Neural progenitor cell (in vitro differentiated cells): ENCODE results near the gene SDCCAG8. TPM values are rescaled to one million over a fixed set of nuclear protein-coding genes. Genes with fewer than 3 reads are reported as not detected.

Source experiments
- DNase-seq: peaks from one replicate; pipeline ENCODE4 v3.0.0-alpha.2; 2016; ENCODE audit warnings: low spot score
- H2AFZ ChIP-seq: fragments of 200-600 bp; sonication (generic); replicated peaks from 2 replicates; pipeline ENCODE4 v1.6.1; 2016; ENCODE audit warnings: antibody characterized with exemption
- H3F3A ChIP-seq: fragments of 200-600 bp; sonication (generic); 2 replicates; pipeline ENCODE4 v1.6.1; 2016; ENCODE audit warnings: antibody characterized with exemption, low read depth
- H3K27ac ChIP-seq: fragments of 200-600 bp; sonication (generic); 2 replicates; pipeline ENCODE4 v1.5.1; 2016; ENCODE audit warnings: mild to moderate bottlenecking
- H3K27me3 ChIP-seq: fragments of 200-600 bp; sonication (generic); 2 replicates; pipeline ENCODE4 v1.6.1; 2016; ENCODE audit warnings: mild to moderate bottlenecking, moderate library complexity
- H3K36me3 ChIP-seq: fragments of 200-600 bp; sonication (generic); 2 replicates; pipeline ENCODE4 v1.5.1; 2016
- H3K4me1 ChIP-seq: fragments of 200-600 bp; sonication (generic); 2 replicates; pipeline ENCODE4 v1.6.1; 2016; ENCODE audit warnings: mixed run types
- H3K4me2 ChIP-seq: fragments of 200-600 bp; sonication (generic); 2 replicates; pipeline ENCODE4 v1.6.1; 2016
- H3K4me3 ChIP-seq: fragments of 200-600 bp; sonication (generic); 2 replicates; pipeline ENCODE4 v1.5.1; 2016
- H3K79me2 ChIP-seq: fragments of 200-600 bp; sonication (generic); 2 replicates; pipeline ENCODE4 v1.6.1; 2016; ENCODE audit warnings: low read depth
- H3K9ac ChIP-seq: fragments of 200-600 bp; sonication (generic); 2 replicates; pipeline ENCODE4 v1.6.1; 2016
- H3K9me3 ChIP-seq: fragments of 200-600 bp; sonication (generic); 2 replicates; pipeline ENCODE4 v1.5.1; 2016; ENCODE audit warnings: low read depth
- H4K20me1 ChIP-seq: fragments of 200-600 bp; sonication (generic); 2 replicates; pipeline ENCODE4 v1.6.1; 2016; ENCODE audit warnings: low read depth
- H3K27ac Mint-ChIP-seq: 3 replicates; pipeline ENCODE4 v1.8.0; 2021; ENCODE audit warnings: mixed read lengths
- H3K27me3 Mint-ChIP-seq: 2 replicates; pipeline ENCODE4 v1.8.0; 2022; ENCODE audit warnings: low read depth, mild to moderate bottlenecking, inconsistent platforms, moderate library complexity, mixed read lengths; ENCODE audit not compliant: insufficient read depth
- H3K36me3 Mint-ChIP-seq: 3 replicates; pipeline ENCODE4 v1.8.0; 2021; ENCODE audit warnings: mixed read lengths
- H3K4me1 Mint-ChIP-seq: 3 replicates; pipeline ENCODE4 v1.8.0; 2021; ENCODE audit warnings: mixed read lengths
- H3K4me3 Mint-ChIP-seq: 3 replicates; pipeline ENCODE4 v1.8.0; 2021; ENCODE audit warnings: mild to moderate bottlenecking, moderate library complexity, mixed read lengths
- H3K9me3 Mint-ChIP-seq: 3 replicates; pipeline ENCODE4 v1.8.0; 2020; ENCODE audit warnings: mixed read lengths
- EZH2 ChIP-seq: fragments of 200-600 bp; sonication (generic); IDR thresholded peaks from 2 replicates; pipeline ENCODE4 v1.6.1; 2017; ENCODE audit warnings: antibody characterized with exemption, mild to moderate bottlenecking, moderate library complexity
- EZH2phosphoT487 ChIP-seq: fragments of 200-600 bp; sonication (generic); IDR thresholded peaks from 2 replicates; pipeline ENCODE4 v1.6.1; 2017; ENCODE audit warnings: antibody characterized with exemption
- total RNA-seq: library from RNA; depleted of rRNA; stranded (reverse); fragments of >200 nt; gene quantifications from 2 replicates; pipeline ENCODE4 v1.2.3, GENCODE V29; 2015; ENCODE audit warnings: low replicate concordance
- TF ChIP-seq, protein P1 (sequence below): fragments of 200-600 bp; sonication (generic); IDR thresholded peaks from 2 replicates; pipeline ENCODE4 v1.5.1; 2017; ENCODE audit warnings: antibody characterized with exemption, mild to moderate bottlenecking

The SDCCAG8 gene
- total RNA-seq, 1 donor from 2014 or later = 30.3 TPM

DNA sequence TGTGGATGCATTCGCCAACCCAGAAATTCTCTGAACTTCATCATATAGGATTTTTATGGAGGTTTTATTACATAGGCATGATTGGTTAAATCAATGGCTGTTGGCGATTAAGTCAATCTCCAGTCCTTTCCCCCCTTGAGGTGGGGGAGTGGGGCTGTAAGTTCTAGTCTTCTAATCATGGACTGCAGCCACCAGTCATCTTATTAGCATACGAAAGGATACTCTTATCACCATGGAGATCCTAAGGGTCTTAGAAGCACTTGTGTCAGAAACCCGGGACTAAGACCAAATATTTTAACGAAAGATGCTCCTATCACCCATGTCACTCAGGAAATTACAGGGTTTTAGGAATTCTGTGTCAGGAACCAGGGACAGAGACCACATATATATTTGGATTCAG is 36.3 kb downstream of the SDCCAG8 start:
- DNase-seq = peak; percentile 5
- Histone ChIP-seq H3K9me3 (no peaks in the 10 kb centered on the region), H3K4me3 (no peak overlapping the region), H3K36me3 (no peaks in the 10 kb centered on the region), H3K9ac (no peak overlapping the region), H3K27ac (no peak overlapping the region), H3K79me2 (no peaks in the 10 kb centered on the region), H3K27me3 (no peaks in the 10 kb centered on the region), H3K4me1 (peaks cover 15% of the 10 kb centered on the region), H4K20me1 (no peaks in the 10 kb centered on the region), H2AFZ (no peak overlapping the region), H3F3A (no peaks in the 10 kb centered on the region), H3K4me2 (no peak overlapping the region)
- H3K36me3 Mint-ChIP-seq = peaks cover 36% of the 10 kb centered on the region
- no peak for TF ChIP-seq EZH2
- TF ChIP-seq, protein P1, sequence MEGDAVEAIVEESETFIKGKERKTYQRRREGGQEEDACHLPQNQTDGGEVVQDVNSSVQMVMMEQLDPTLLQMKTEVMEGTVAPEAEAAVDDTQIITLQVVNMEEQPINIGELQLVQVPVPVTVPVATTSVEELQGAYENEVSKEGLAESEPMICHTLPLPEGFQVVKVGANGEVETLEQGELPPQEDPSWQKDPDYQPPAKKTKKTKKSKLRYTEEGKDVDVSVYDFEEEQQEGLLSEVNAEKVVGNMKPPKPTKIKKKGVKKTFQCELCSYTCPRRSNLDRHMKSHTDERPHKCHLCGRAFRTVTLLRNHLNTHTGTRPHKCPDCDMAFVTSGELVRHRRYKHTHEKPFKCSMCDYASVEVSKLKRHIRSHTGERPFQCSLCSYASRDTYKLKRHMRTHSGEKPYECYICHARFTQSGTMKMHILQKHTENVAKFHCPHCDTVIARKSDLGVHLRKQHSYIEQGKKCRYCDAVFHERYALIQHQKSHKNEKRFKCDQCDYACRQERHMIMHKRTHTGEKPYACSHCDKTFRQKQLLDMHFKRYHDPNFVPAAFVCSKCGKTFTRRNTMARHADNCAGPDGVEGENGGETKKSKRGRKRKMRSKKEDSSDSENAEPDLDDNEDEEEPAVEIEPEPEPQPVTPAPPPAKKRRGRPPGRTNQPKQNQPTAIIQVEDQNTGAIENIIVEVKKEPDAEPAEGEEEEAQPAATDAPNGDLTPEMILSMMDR = no peak
- no peak for TF ChIP-seq EZH2phosphoT487
- no peak overlapping the region for H3K27ac Mint-ChIP-seq
- peaks cover 23% of the 10 kb centered on the region for H3K9me3 Mint-ChIP-seq
- H3K4me1 Mint-ChIP-seq = peaks cover 2% of the 10 kb centered on the region
- H3K4me3 Mint-ChIP-seq = no peak overlapping the region
- H3K27me3 Mint-ChIP-seq = peaks cover 2% of the 10 kb centered on the region

DNA sequence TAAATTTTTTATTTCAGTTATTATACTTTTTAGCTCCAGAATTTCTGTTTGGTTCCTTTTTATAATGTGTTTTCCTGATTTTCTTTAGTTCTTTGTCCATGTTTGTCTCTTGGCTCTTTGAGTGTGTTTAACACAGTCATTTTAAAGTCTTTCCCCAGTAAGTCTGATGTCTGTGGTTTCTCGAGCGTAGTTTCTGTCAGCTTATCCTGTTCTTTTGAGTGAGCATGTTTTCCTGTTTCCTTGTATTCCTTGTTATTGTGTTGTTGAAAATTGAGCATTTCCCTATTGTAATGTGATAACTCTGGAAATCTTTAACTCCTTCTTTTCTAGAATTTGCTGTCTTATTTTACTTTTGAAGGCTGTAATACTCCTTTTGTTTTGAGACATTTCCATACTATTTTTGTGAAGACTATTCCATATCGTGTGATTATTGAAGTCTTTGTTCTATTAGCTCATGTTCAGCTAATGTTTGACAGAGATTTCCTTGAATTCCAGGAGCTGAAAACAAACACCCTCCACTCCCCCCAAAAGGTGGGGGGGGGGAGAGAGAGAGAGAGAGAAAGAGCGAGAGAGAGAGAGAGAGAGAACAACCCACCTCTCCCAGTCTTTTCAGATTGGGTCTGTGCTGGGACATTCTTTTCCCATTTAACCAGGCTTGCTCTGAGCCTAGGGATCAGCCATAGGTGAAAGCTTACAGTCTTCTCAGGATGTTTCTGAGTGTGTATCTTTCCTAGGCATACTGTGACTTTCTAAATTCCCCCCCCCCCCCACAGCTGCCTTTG is 38.3 kb downstream of the SDCCAG8 start:
- H2AFZ ChIP-seq = no peak overlapping the region
- Mint-ChIP-seq H3K4me1 (peaks cover 2% of the 10 kb centered on the region), H3K9me3 (peaks cover 24% of the 10 kb centered on the region), H3K27me3 (peaks cover 2% of the 10 kb centered on the region), H3K4me3 (no peak overlapping the region), H3K36me3 (peaks cover 37% of the 10 kb centered on the region), H3K27ac (no peak overlapping the region)
- H3K27me3 ChIP-seq = no peaks in the 10 kb centered on the region
- H3K9me3 ChIP-seq = peaks cover 4% of the 10 kb centered on the region
- TF ChIP-seq EZH2phosphoT487 (no peak), EZH2 (no peak)
- no peaks in the 10 kb centered on the region for H4K20me1 ChIP-seq
- no peak overlapping the region for H3K27ac ChIP-seq
- H3K4me3 ChIP-seq = no peak overlapping the region
- no peaks in the 10 kb centered on the region for H3K79me2 ChIP-seq
- H3K9ac ChIP-seq = no peak overlapping the region
- H3K36me3 ChIP-seq = no peaks in the 10 kb centered on the region
- peak; percentile 3 for DNase-seq
- no peak overlapping the region for H3K4me2 ChIP-seq
- peaks cover 15% of the 10 kb centered on the region for H3K4me1 ChIP-seq
- H3F3A ChIP-seq = no peaks in the 10 kb centered on the region

DNA sequence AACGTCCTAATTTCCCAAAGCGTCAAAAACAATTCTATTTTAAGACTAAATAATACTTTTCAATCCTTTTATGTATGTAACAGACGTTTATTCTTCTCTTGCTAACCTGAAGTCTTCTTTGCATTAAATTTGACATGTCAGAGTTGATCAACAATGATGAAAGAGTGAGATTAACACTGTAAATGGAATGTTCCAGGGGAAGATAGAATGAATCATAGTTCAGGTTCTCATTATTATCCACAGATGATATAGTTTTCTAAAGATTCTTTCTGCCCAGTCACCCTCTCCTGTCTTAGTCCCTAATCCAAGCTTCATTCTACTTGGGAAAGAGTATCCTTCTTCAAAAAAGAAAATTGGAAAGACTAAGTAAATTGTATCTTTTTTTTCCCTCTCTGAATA is 38.9 kb downstream of the SDCCAG8 start:
- H3K36me3 Mint-ChIP-seq = peaks cover 34% of the 10 kb centered on the region
- no peak for DNase-seq
- no peak overlapping the region for H3K4me2 ChIP-seq
- H3K27me3 ChIP-seq = no peaks in the 10 kb centered on the region
- no peak overlapping the region for H3K4me3 Mint-ChIP-seq
- H3K36me3 ChIP-seq = no peaks in the 10 kb centered on the region
- H4K20me1 ChIP-seq = no peaks in the 10 kb centered on the region
- no peak overlapping the region for H3K4me3 ChIP-seq
- H2AFZ ChIP-seq = no peak overlapping the region
- peaks cover 4% of the 10 kb centered on the region for H3K9me3 ChIP-seq
- H3K79me2 ChIP-seq = no peaks in the 10 kb centered on the region
- no peaks in the 10 kb centered on the region for H3F3A ChIP-seq
- no peak overlapping the region for H3K27ac Mint-ChIP-seq
- H3K27ac ChIP-seq = no peak overlapping the region
- H3K4me1 Mint-ChIP-seq = peaks cover 2% of the 10 kb centered on the region
- TF ChIP-seq, protein P1 = no peak
- TF ChIP-seq EZH2 (no peak), EZH2phosphoT487 (no peak)
- H3K9me3 Mint-ChIP-seq = peaks cover 26% of the 10 kb centered on the region
- no peak overlapping the region for H3K9ac ChIP-seq
- H3K27me3 Mint-ChIP-seq = peaks cover 2% of the 10 kb centered on the region
- H3K4me1 ChIP-seq = peaks cover 15% of the 10 kb centered on the region

DNA sequence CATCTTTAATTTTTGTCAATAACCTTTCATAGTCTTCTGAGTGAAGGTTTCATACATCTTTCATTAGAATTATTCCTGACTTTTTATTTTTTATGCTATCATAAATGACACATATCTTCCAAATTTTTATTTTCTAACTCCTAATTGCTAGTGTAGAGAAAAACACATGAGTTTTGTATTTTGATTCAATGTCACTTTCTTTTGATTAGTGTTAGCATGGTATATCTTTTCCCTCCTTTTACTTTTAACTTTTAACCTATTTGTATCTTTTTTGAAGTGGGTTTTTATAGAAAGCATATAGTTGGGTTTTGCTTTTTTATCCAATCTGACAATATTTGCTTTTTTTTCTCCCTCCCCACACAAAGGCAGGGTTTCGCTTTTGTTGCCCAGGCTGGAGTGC is 43.2 kb downstream of the SDCCAG8 start:
- Histone ChIP-seq H3F3A (no peaks in the 10 kb centered on the region), H3K4me1 (peaks cover 3% of the 10 kb centered on the region), H3K4me3 (no peak overlapping the region), H4K20me1 (no peaks in the 10 kb centered on the region), H2AFZ (no peak overlapping the region), H3K9me3 (peaks cover 4% of the 10 kb centered on the region), H3K4me2 (no peak overlapping the region), H3K27me3 (no peaks in the 10 kb centered on the region), H3K9ac (no peak overlapping the region), H3K36me3 (no peaks in the 10 kb centered on the region), H3K27ac (no peak overlapping the region), H3K79me2 (no peaks in the 10 kb centered on the region)
- no peak for DNase-seq
- Mint-ChIP-seq H3K27me3 (peaks cover 2% of the 10 kb centered on the region), H3K4me3 (no peak overlapping the region), H3K9me3 (peaks cover 30% of the 10 kb centered on the region), H3K27ac (no peak overlapping the region), H3K36me3 (peaks cover 23% of the 10 kb centered on the region), H3K4me1 (no peaks in the 10 kb centered on the region)
- TF ChIP-seq EZH2phosphoT487 (no peak), EZH2 (no peak)
- TF ChIP-seq, protein P1 = no peak
